CD4-positive, alpha-beta T cell (primary cell): ENCODE results near the gene TYROBP. TPM values are rescaled to one million over a fixed set of nuclear protein-coding genes. Genes with fewer than 3 reads are reported as not detected.

Source experiments
- ATAC-seq: fragments of 200-7000 bp; cut with Tn5 transposase; one replicate; pipeline ENCODE4 v1.10.0; 2022; ENCODE audit warnings: mild to moderate bottlenecking; ENCODE audit not compliant: poor library complexity
- CTCF ChIA-PET: fragments of 350-600 bp; sonication (Branson Sonifier 250); formaldehyde crosslinking; loops from one replicate; lab custom pipeline; 2021; ENCODE audit warnings: antibody characterized with exemption, inconsistent platforms; lab: Charles Lee
- POLR2A ChIA-PET: fragments of 350-600 bp; sonication (Branson Sonifier 250); formaldehyde crosslinking; loops from one replicate; lab custom pipeline; 2021; ENCODE audit warnings: antibody characterized with exemption, inconsistent platforms; lab: Charles Lee
- DNase-seq, 14 experiments: peaks; one replicate each; pipeline ENCODE4 v3.0.0-alpha.2; 2013 to 2020; ENCODE audit warnings: mixed read lengths in 2 of 14
- H3K27ac ChIP-seq, 2 donors: one replicate each; pipeline versions ENCODE4 v1.5.1 to v1.7.0; 2013; ENCODE audit warnings: low read length in 2 of 2, low read depth in 1 of 2, mild to moderate bottlenecking in 1 of 2
- H3K27me3 ChIP-seq, 2 experiments: 1 replicate in 1 of 2; 2 replicates in 1 of 2; pipeline versions ENCODE4 v1.6.1 to v1.7.0; 2013; ENCODE audit warnings: low read length in 2 of 2, control low read depth in 1 of 2, mild to moderate bottlenecking in 1 of 2, moderate library complexity in 1 of 2; ENCODE audit not compliant: insufficient read depth in 2 of 2, control insufficient read depth in 1 of 2
- H3K36me3 ChIP-seq: one replicate; pipeline ENCODE4 v1.6.1; 2013; ENCODE audit warnings: low read length, control low read depth; ENCODE audit not compliant: insufficient read depth
- H3K4me1 ChIP-seq: one replicate; pipeline ENCODE4 v1.6.1; 2013; ENCODE audit warnings: low read length, control low read depth; ENCODE audit not compliant: insufficient read depth
- H3K4me3 ChIP-seq: one replicate; pipeline ENCODE4 v1.5.1; 2013; ENCODE audit warnings: mild to moderate bottlenecking, low read length, moderate library complexity
- H3K9me3 ChIP-seq, 2 experiments: 1 replicate in 1 of 2; 2 replicates in 1 of 2; pipeline versions ENCODE4 v1.6.1 to v1.7.0; 2013; ENCODE audit warnings: low read length in 2 of 2, mild to moderate bottlenecking in 2 of 2, control low read depth in 1 of 2, moderate library complexity in 1 of 2; ENCODE audit not compliant: control insufficient read depth in 1 of 2, insufficient read depth in 1 of 2
- H3K27ac Mint-ChIP-seq: one replicate; pipeline ENCODE4 v1.8.0; 2020; ENCODE audit warnings: mixed read lengths
- H3K27me3 Mint-ChIP-seq: one replicate; pipeline ENCODE4 v1.8.0; 2021; ENCODE audit warnings: mixed read lengths
- H3K36me3 Mint-ChIP-seq: one replicate; pipeline ENCODE4 v1.8.0; 2021; ENCODE audit warnings: low read depth, mixed read lengths
- H3K4me1 Mint-ChIP-seq: one replicate; pipeline ENCODE4 v1.8.0; 2021; ENCODE audit warnings: low read depth, mixed read lengths
- H3K4me3 Mint-ChIP-seq: one replicate; pipeline ENCODE4 v1.8.0; 2020; ENCODE audit warnings: mild to moderate bottlenecking, mixed read lengths
- H3K9me3 Mint-ChIP-seq: one replicate; pipeline ENCODE4 v1.8.0; 2020; ENCODE audit warnings: mixed read lengths
- CTCF ChIP-seq: fragments of 200-600 bp; IDR thresholded peaks from one replicate; pipeline ENCODE4 v1.8.0; 2022; ENCODE audit warnings: antibody characterized with exemption, mild to moderate bottlenecking
- intact Hi-C, 2 experiments: fragments of 100-400 bp; cut with DNase I in 1 of 2; cut with micrococcal nuclease in 1 of 2; formaldehyde crosslinking; loops; one replicate each; pipeline versions ENCODE4 v1.15.1 to v1.9.0; 2023 to 2025; cut with DNase I, micrococcal nuclease
- total RNA-seq, 174 experiments: library from RNA in 2 of 174; stranded (reverse) in 2 of 174; gene quantifications; one replicate each; pipeline ENCODE4 v1.2.3 and lab custom pipeline; 2021 to 2026

TYROBP gene
- total RNA-seq, 2 experiments from 2014 or later = 6.0 to 7.6 TPM

DNA sequence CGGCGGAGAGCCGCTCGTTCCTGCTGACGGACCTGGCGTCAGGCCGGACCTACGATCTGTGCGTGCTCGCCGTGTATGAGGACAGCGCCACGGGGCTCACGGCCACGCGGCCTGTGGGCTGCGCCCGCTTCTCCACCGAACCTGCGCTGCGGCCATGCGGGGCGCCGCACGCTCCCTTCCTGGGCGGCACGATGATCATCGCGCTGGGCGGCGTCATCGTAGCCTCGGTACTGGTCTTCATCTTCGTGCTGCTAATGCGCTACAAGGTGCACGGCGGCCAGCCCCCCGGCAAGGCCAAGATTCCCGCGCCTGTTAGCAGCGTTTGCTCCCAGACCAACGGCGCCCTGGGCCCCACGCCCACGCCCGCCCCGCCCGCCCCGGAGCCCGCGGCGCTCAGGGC, 36.5 kb upstream of the TYROBP start:
- Mint-ChIP-seq H3K4me1 (peaks cover 27% of the 10 kb centered on the region), H3K36me3 (peaks cover 43% of the 10 kb centered on the region), H3K27ac (no peak overlapping the region), H3K4me3 (no peak overlapping the region), H3K9me3 (no peaks in the 10 kb centered on the region), H3K27me3 (no peaks in the 10 kb centered on the region)
- DNase-seq = no peak
- no peak for ATAC-seq
- Histone ChIP-seq H3K27ac (no peak overlapping the region), H3K36me3 (peaks cover 18% of the 10 kb centered on the region), H3K4me3 (no peak overlapping the region), H3K27me3 (no peaks in the 10 kb centered on the region), H3K9me3 (no peaks in the 10 kb centered on the region), H3K4me1 (peaks cover 18% of the 10 kb centered on the region)
- ChIA-PET CTCF (no interaction called here), POLR2A (interaction anchor here (0.9 kb wide), 1 partner anchor 9 kb away, joined by 4 read pairs; no protein-coding TSS in a partner anchor)
- intact Hi-C loops = no loop called here
- TF ChIP-seq CTCF = no peak

- no peak overlapping the region for H3K27ac ChIP-seq
- peaks cover 18% of the 10 kb centered on the region for H3K36me3 ChIP-seq
- DNase-seq (no peak), ATAC-seq (no peak)
- no peaks in the 10 kb centered on the region for H3K27me3 ChIP-seq
- intact Hi-C loops = no loop called here
- H3K4me3 ChIP-seq = no peak overlapping the region
- H3K4me1 Mint-ChIP-seq = peaks cover 25% of the 10 kb centered on the region
- no peak overlapping the region for H3K4me3 Mint-ChIP-seq
- H3K27me3 Mint-ChIP-seq = no peaks in the 10 kb centered on the region
- no peak for TF ChIP-seq CTCF
- no peaks in the 10 kb centered on the region for H3K9me3 Mint-ChIP-seq
- POLR2A ChIA-PET = no interaction called here
- peaks cover 15% of the 10 kb centered on the region for H3K4me1 ChIP-seq
- peaks cover 51% of the 10 kb centered on the region for H3K36me3 Mint-ChIP-seq
- H3K9me3 ChIP-seq = no peaks in the 10 kb centered on the region
- no peak overlapping the region for H3K27ac Mint-ChIP-seq
- CTCF ChIA-PET = no interaction called here
Observed at GRCh38 chr19:35943321-35944301, 35.5 kb upstream of the TYROBP start.

GRCh38 chr19:35942235-35942634, 34.1 kb upstream of the TYROBP start:
- TF ChIP-seq CTCF = no peak
- Mint-ChIP-seq H3K4me3 (no peak overlapping the region), H3K9me3 (no peaks in the 10 kb centered on the region), H3K4me1 (peaks cover 30% of the 10 kb centered on the region), H3K27ac (no peak overlapping the region), H3K27me3 (no peaks in the 10 kb centered on the region), H3K36me3 (peaks cover 54% of the 10 kb centered on the region)
- H3K4me1 ChIP-seq = peaks cover 23% of the 10 kb centered on the region
- no peak for ATAC-seq
- H3K27ac ChIP-seq = no peak overlapping the region
- intact Hi-C loops = no loop called here
- no peak overlapping the region for H3K4me3 ChIP-seq
- H3K9me3 ChIP-seq = no peaks in the 10 kb centered on the region
- no peaks in the 10 kb centered on the region for H3K27me3 ChIP-seq
- H3K36me3 ChIP-seq = peaks cover 18% of the 10 kb centered on the region
- DNase-seq = no peak
- ChIA-PET POLR2A (no interaction called here), CTCF (no interaction called here)
